GM19455 (cell line): Measurements from ENCODE around the gene AXIN1.
A peak's percentile ranks its signal among the peaks of the same experiment; 100 is the strongest.
"Not testable (repeated sequence)": the region's sequence is repeated elsewhere in the genome, so short reads cannot be mapped to it uniquely, and the experiment has no call there.

Experiments used
- ATAC-seq: cut with Tn5 transposase; IDR thresholded peaks from one replicate; pipeline ENCODE4 v1.9.1; 2021; ENCODE audit not compliant: unreplicated experiment

The AXIN1 gene

DNA sequence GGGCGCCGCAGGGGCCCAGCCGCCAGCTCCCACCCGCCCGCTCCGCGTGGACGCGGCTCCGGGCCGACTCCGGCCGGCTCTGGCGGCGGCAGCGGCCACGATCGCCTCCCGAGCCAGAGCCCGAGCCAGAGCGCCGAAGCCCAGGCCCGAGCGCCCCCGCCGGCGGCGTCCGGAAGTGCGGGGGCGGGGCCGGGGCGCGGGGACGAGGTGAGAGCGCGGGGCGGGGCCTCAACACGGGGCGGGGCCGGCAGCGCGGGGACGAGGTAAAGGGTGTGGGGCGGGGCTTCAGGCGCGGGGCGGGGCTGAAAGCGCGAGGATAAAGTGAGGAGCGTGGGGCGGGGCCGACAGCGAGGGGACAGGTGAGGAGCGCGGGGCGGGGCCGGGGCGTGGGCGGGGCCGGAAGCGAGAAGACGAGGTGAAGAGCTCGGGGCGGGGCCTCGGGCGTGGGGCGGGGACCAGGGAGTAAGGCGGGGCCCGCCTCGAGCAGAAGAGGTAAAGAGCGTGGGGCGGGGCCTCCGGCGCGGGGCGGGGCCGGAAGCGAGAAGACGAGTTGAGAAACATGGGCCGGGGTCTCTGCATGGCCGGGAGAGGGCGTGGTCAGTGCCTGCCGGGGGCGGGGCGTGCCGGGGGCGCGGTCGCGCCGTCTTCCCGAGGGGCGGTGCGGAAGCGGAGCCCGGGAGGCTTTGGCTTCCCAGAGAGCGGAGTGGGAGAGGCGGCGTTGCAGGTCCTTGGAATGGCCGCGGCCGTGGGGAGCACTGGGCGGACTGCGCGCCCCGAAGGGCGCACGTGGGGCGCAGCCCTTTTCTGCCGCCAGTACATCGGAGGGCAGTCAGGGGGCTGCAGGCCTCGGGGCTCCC, at the start of gene AXIN1:
TSS of gene AXIN1 (minus strand) at position 177 of the 857 bp plus-strand sequence. CDS start 5,698 bp downstream, outside the sequence.
- peak; percentile 51 for ATAC-seq

- ATAC-seq, result peak; percentile 58
These were observed 49.2 kb upstream of the AXIN1 start, which contains the start of gene DECR2 for GRCh38 chr16:401468-402348. DECR2 (plus strand) TSS chr16:401885; CDS start chr16:401964, 79 bp downstream.

- ATAC-seq, result no peak
These were observed 47.6 kb upstream of the AXIN1 start for GRCh38 chr16:400061-400591.

DNA sequence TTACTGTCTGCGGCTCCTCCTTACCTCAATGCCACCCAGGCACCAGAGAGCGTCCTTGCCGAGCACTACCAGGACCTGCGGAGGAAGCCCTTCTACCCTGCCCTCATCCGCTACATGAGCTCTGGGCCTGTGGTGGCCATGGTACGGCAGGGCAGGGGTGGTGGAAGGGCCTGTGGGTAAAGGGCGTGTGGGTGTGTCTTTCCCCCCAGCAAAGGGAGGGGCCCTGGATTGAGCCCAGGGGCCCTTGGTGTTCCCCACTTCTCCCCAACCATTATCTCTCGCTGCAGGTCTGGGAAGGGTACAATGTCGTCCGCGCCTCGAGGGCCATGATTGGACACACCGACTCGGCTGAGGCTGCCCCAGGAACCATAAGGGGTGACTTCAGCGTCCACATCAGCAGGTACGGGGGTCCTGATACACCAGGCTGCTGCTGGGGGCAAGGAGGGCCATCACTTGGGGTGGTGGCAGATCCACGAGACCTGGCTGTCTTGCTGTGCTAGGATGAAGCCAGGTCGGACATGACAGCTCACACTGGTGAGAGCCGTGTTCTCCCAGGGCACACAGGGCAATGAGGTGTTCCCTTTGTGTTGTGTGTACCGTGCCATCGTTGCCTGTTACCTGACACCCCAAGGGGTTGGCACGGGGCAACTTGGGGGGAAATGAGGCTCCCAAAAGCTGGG, 47.0 kb upstream of the AXIN1 start:
- no peak for ATAC-seq

DNA sequence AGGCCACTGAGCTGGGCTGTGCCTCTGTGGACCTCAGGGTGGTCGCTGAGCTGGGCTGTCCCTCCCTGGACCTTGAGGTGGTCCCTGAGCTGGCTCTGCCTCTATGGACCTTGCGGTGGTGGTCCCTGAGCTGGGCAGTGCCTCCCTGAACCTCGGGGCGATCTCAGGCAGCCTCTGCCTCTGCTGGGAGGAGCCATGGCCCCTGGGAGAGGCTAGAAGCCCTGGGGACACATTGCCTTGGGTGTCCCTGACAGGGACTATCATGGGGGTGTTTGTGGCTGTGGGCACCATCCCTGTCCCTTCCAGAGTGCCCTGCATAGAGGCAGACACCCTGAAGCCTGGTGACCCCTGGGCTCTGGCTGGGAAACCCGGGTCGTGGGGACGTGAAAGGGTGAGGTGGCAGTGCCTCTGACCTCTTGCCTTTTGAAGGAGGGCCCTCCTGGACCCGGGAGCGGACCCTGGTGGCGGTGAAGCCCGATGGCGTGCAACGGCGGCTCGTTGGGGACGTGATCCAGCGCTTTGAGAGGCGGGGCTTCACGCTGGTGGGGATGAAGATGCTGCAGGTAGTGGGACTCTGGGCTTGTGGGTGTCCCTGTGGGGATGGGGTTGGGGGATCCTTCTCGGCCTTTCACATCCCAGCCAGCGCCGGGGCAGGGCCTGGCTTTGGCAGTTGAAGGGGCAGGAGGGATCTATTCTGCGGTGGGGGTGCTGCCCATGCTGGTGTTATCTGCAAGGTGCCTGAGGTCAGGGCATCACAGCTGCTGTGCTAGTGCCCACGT, 46.2 kb upstream of the AXIN1 start:
- ATAC-seq, result no peak

GRCh38 chr16:397736-398332, 45.3 kb upstream of the AXIN1 start:
- ATAC-seq, result no peak

- ATAC-seq, result no peak
These were observed 44.7 kb upstream of the AXIN1 start, which contains the start of gene NME4 for GRCh38 chr16:397135-397661. NME4 (plus strand) TSS chr16:397199; CDS start chr16:397223, 24 bp downstream.

DNA sequence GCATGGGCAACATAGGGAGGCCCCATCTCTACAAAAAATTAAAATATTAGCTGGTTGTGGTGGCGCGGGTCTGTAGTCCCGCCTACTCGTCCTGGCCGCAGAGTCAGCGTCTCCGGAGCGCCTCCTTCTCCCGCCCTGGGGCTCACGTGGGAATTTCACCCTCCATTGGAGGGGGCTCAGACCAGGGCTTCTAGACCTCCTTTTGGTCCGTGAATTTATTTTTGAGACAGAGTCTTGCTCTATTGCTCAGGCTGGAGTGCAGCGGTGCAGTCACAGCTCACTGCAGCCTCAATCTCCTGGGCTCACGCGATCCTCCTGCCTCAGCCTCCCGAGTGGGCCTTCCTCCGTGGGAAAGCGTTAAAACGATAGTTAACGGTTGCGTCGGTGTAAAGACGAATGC, 44.1 kb upstream of the AXIN1 start:
- no peak for ATAC-seq

DNA sequence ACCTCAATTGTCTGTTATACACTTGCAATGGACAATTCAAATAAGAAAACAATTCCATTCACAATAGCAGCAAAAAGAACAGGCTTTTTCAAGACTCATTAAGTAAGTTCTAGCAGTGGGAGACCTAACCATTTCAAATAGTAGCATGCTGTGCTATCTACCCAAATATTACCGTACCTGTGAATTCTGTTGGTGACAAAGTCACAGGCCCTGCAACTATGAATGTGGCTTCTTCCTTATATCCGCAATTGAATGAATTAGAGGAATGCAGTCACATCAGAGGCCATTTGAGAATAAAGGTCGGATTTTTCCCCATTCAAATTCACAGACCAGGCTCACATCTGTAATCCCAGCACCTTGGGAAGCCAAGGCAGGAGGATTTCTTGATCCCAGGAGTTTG, 43.7 kb upstream of the AXIN1 start:
- ATAC-seq, result no peak

DNA sequence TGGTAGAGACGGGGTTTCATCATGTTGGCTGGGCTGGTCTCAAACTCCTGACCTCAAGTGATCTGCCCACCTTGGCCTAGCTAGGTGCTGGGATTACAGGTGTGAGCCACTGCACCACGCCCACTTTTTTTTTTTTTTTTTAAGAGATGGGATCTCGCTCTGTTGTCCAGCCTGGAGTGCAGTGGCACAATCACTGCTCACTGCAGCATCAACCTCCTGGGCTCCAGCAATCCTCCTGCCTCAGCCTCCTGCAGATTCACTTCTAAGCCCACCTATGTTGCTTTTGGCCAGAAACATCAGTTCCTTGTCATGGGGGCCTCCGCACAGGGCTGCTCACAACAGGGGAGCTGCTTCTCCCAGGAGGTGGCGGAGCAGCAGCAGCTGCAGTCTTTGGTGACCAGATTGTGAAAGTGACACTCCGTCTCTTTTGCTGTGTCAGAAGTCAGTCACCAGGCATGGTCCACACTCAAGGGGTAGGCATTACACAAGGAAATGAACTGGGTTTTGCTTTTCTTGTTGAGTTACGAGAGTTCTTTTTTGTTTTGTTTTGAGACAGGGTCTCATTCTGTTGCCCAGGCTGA, 40.0 kb upstream of the AXIN1 start:
- no peak for ATAC-seq

GRCh38 chr16:391885-392335, 39.4 kb upstream of the AXIN1 start:
- no peak for ATAC-seq

- no peak for ATAC-seq
These were observed 36.8 kb upstream of the AXIN1 start for GRCh38 chr16:389352-389751.

DNA sequence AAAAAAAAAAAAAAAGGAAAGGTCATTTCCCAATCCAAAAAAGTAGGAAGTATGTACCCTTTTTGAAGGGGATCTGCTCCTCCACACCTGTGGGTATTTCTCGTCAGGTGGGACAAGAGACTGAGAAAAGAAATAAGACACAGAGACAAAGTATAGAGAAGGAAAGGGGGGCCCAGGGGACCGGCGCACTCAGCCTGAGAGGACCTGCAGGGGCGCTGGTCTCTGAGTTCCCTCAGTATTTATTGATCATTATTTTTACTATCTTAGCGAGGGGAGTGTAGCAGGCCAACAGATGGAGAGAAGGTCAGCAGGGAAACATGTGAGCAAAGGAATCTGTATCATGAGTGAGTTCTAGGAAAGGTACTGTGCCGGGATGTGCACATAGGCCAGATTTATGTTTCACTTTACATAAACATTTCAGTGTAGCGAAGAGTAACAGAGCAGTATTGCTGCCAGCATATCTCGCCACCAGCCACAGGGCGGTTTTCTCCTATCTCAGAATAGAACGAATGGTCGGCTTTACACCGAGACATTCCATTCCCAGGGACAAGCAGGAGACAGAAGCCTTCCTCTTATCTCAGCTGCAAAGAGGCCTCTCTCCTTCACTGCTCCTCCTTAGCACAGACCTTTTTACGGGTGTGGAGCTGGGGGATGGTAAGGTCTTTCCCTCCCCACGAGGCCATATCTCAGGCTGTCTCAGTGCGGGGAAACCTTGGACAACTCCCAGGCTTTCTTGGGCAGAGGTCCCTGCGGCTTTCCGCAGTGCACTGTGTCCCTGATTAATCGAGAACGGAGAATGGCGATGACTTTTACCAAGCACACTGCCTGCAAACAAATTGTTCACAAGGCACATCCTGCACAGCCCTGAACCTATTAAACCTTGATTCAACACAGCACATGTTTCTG, 35.5 kb upstream of the AXIN1 start:
- ATAC-seq, result not testable (repeated sequence)

- ATAC-seq, result no peak
These were observed 34.2 kb upstream of the AXIN1 start for GRCh38 chr16:386641-387156.

GRCh38 chr16:383326-384051, 31.0 kb upstream of the AXIN1 start:
- no peak for ATAC-seq

DNA sequence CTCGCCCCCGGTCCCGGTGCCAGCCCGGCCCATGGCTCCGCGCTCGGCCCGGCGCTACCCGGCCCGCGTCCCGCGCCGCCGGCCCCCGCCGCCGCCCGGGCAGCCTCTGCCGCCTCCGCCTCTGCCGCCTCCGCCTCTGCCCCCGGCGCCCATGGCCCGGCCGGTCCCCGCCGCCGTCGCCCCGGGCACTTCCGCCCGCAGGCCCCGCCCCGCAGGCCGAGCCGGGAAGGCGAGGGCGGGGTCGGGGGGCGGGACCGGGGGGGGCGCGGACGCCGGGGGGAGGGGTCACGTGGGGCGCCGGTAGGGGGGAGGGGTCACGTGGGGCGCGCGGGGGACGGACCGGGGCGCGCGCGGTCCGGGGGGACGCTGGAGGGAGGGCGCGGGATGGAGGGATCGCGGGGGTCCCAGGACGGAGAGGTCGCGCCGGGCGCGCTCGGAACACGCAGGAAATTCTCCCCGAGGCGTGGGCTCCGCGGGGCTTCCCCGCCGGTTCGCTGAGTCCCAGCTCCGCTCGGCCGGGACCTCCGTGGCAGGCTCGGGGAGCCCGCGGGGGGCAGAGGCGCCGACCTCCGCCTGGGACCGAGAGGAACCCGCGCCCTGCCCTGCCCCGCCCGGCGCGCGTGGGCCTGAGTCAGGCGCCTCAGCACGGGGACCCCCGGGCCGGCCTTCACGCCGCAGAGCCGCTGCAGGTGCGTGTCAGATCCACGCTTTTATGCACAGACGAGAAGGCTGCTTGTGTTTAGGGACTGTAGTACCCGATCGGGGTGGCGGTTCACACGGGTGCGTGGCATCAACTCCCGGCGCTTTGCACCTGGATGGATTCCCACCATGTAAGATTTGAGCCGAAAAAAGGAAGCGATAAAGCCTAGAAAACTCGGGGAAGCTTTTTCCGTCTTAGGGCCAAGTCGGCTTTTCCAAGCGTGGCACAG, 29.5 kb upstream of the AXIN1 start, which contains the start of gene PGAP6:
TSS of gene PGAP6 (minus strand) at position 190 of the 929 bp plus-strand sequence. CDS start at position 33, 157 bp downstream.
- ATAC-seq, result peak; percentile 53
